Testis (tissue), 2 donors: ENCODE results near the gene GSTT4.

Source experiments
- POLR2A ChIP-seq: fragments of 450-650 bp; IDR thresholded peaks from one replicate; pipeline ENCODE4 v1.6.1; 2017; ENCODE audit warnings: antibody characterized with exemption, mild to moderate bottlenecking, moderate library complexity
- TF ChIP-seq, protein P1 (sequence below), 3 experiments: fragments of 450-650 bp in 2 of 3; fragments of 200-600 bp in 1 of 3; sonication (generic) in 1 of 3; IDR thresholded peaks; one replicate each; pipeline ENCODE4 v1.5.1; 2016 to 2019; ENCODE audit warnings: antibody characterized with exemption in 3 of 3, mild to moderate bottlenecking in 2 of 3, moderate library complexity in 1 of 3

DNA sequence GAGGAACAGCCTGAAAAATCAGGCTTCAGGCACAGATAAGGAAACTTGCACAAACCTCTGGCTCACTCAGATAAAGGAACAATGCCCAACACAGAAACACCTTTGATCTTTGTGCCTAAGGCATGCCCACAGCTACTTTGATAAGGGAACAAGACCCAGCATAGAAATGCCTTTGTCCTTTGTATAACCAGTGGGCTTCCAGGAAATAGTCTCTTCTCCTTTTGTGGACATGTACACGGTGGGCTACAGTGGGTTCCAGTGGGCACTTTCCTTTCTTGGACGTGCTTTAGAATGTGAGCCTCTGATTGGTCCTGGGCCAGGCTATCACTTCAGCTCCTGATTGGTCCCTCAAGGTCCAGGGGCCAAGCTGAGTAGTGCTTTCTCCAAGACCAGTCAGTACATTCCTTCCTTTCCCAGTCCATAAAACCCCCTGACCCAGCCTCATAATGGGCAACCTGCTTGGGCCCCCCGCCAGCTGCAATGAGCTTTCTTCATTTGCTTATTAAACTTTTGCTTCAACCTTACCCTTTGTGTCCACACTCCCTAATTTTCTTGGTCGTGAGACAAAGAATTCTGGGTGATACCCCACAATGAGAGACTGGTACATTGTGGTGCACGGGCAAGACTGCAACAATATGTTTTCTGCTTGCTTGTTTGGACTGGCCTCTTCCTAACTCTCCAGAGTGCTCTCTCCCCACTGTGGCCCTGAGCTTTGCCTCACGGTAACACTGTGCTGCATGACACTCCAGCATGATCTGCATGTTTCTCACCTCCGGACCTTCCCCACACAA is 4.2 kb upstream of the GSTT4 start:
- TF ChIP-seq, protein P1, sequence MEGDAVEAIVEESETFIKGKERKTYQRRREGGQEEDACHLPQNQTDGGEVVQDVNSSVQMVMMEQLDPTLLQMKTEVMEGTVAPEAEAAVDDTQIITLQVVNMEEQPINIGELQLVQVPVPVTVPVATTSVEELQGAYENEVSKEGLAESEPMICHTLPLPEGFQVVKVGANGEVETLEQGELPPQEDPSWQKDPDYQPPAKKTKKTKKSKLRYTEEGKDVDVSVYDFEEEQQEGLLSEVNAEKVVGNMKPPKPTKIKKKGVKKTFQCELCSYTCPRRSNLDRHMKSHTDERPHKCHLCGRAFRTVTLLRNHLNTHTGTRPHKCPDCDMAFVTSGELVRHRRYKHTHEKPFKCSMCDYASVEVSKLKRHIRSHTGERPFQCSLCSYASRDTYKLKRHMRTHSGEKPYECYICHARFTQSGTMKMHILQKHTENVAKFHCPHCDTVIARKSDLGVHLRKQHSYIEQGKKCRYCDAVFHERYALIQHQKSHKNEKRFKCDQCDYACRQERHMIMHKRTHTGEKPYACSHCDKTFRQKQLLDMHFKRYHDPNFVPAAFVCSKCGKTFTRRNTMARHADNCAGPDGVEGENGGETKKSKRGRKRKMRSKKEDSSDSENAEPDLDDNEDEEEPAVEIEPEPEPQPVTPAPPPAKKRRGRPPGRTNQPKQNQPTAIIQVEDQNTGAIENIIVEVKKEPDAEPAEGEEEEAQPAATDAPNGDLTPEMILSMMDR (IDR thresholded peaks at IDR 0.05) = no peak
- no peak for TF ChIP-seq POLR2A
